ENCODE measurements around the gene ARHGEF40. TPM values are rescaled to one million over a fixed set of nuclear protein-coding genes. Genes with fewer than 3 reads are reported as not detected.
A peak's percentile ranks its signal among the peaks of the same experiment; 100 is the strongest.

Gene ARHGEF40
- total RNA-seq, 1 donor from 2014 or later, result 28.5 TPM

DNA sequence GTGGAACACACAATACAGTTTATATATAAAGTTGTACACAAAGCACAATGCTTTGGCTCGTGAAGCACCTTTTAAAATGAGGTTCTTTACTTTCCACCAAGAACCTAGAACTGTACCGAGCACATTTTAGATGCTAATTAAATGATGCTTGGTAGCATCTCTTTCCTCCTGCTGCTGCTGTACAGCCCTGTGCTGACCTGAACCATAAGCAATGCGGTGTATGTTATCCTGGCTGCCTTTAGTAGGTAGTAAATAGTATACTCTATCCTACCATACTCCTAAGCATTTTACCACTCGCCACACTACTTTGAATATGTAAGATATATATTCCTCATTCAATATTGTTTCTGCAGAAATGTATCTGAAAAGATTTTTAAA is 15.3 kb upstream of the ARHGEF40 start:
- Histone ChIP-seq H3K4me3 (no peak overlapping the region), H3K27ac (peak overlapping the region; percentile 14), H3K36me3 (no peaks in the 10 kb centered on the region), H3K4me1 (peaks cover 7% of the 10 kb centered on the region), H3K27me3 (ENCODE audit: low read depth) (no peaks in the 10 kb centered on the region), H3K9me3 (no peaks in the 10 kb centered on the region)
- no peak for ATAC-seq
- intact Hi-C loops (cut with DNase I), result no loop called here
- TF ChIP-seq, protein P1, sequence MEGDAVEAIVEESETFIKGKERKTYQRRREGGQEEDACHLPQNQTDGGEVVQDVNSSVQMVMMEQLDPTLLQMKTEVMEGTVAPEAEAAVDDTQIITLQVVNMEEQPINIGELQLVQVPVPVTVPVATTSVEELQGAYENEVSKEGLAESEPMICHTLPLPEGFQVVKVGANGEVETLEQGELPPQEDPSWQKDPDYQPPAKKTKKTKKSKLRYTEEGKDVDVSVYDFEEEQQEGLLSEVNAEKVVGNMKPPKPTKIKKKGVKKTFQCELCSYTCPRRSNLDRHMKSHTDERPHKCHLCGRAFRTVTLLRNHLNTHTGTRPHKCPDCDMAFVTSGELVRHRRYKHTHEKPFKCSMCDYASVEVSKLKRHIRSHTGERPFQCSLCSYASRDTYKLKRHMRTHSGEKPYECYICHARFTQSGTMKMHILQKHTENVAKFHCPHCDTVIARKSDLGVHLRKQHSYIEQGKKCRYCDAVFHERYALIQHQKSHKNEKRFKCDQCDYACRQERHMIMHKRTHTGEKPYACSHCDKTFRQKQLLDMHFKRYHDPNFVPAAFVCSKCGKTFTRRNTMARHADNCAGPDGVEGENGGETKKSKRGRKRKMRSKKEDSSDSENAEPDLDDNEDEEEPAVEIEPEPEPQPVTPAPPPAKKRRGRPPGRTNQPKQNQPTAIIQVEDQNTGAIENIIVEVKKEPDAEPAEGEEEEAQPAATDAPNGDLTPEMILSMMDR (IDR thresholded peaks at IDR 0.05), result no peak
- DNase-seq, result no peak

DNA sequence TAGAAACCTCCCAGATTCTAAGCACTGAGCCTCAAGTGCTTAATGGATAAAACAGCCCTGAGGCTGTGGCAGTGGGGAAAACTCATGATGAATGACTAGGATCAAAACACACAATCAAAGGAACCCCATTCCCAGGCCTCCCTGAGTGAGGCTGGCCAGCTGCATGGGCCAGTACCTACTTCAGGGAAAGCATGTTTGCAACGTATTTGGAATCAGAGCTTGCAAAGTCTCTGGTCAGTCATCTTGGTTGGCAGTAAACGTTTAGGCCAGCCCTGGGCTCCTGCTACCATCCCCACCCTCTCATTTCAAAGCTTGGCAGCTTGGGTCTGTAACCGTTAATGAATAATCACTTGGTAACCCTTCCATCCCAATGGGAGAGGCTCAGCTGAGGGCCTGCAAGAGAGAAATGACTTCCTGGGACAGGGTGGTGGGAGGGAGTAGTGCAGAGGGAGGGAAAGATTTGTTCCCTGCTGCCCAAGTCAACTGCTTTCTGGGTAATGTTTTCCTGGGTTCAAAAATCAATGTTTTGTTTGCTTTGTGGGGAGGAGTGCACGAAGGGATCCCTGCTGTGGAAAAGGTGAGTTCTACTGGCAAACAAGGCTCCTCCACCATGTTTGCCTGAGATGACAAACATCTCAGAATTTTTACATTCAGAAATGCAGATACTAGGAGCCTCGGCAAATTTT is 14.5 kb upstream of the ARHGEF40 start:
- H3K4me1 ChIP-seq, result peaks cover 7% of the 10 kb centered on the region
- intact Hi-C loops (cut with DNase I), result no loop called here
- DNase-seq, result no peak
- ATAC-seq, result no peak
- no peak overlapping the region for H3K4me3 ChIP-seq
- H3K27ac ChIP-seq, result no peak overlapping the region
- no peaks in the 10 kb centered on the region for H3K27me3 ChIP-seq (ENCODE audit: low read depth)
- TF ChIP-seq, protein P1 (IDR thresholded peaks at IDR 0.05), result no peak
- H3K9me3 ChIP-seq, result no peaks in the 10 kb centered on the region
- H3K36me3 ChIP-seq, result no peaks in the 10 kb centered on the region

DNA sequence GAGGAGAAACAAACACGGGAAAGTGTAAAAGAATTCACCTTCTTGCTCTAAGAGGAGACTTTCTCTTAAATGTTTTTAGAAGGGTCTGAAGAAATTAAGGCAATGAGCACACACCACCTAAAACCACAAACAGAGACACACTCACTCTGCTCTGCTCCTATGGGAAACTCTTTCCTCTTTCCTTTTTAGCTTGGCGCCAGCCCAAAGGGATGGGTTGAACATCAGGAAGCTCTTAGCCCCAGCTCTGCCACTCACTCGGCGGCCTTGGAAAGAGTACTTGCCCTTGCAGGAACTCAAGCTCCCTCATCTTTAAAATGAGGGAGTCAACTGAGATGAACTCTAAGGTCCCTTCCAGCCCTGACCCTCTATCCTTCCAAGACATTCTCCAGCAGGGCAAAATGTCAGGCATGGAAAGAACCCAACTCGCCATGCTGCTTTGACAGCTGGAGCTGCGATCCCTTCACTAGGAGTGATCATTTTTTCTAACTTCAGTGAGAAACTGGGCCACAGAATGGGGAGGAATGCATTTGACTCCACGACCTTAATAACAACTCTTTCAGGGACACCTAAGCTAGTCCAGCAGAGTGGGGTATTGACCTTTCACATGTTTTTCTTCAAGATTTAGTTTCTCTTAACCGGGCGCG is 13.5 kb upstream of the ARHGEF40 start:
- DNase-seq, result no peak
- Histone ChIP-seq H3K36me3 (no peaks in the 10 kb centered on the region), H3K27ac (no peak overlapping the region), H3K27me3 (ENCODE audit: low read depth) (no peaks in the 10 kb centered on the region), H3K4me3 (no peak overlapping the region), H3K4me1 (peaks cover 7% of the 10 kb centered on the region), H3K9me3 (no peaks in the 10 kb centered on the region)
- intact Hi-C loops (cut with DNase I), result no loop called here
- TF ChIP-seq, protein P1 (IDR thresholded peaks at IDR 0.05), result no peak
- ATAC-seq, result no peak

DNA sequence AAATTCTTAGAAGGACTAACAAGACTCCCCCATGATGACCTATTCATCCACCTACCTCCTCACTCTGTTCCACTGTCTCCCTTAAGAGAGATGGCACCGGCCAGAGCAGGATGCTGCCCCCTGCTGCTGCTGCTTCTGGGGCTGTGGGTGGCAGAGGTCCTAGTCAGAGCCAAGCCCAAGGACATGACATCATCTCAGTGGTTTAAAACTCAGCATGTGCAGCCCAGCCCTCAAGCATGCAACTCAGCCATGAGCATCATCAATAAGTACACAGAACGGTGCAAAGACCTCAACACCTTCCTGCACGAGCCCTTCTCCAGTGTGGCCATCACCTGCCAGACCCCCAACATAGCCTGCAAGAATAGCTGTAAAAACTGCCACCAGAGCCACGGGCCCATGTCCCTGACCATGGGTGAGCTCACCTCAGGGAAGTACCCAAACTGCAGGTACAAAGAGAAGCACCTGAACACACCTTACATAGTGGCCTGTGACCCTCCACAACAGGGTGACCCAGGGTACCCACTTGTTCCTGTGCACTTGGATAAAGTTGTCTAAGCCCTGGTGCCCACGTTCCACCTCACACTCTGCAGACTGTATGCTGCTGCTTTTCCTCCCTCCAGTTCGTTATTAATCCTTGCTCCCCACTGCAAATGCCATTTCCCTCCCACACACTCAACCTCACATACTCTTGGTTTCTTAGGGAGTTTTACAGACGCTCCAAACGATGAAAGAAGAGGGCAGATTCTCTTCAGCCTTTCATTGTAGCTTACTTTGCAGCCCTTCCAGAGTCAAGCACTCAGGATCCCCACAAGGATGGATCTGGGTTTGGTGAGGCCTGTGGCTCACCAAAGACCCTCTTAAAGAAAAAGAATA is 12.1 kb upstream of the ARHGEF40 start, which contains the start of gene RNASE8:
TSS of gene RNASE8 (plus strand) at position 20 of the 873 bp plus-strand sequence. CDS start at position 91, 71 bp downstream.
- TF ChIP-seq, protein P1 (IDR thresholded peaks at IDR 0.05), result no peak
- no peaks in the 10 kb centered on the region for H3K27me3 ChIP-seq (ENCODE audit: low read depth)
- no peak within 1 kb of the TSS for H3K27ac ChIP-seq
- H3K36me3 ChIP-seq, result no peaks in the 10 kb centered on the region
- H3K9me3 ChIP-seq, result no peaks in the 10 kb centered on the region
- H3K4me1 ChIP-seq, result peaks cover 7% of the 10 kb centered on the region
- H3K4me3 ChIP-seq, result no peak within 1 kb of the TSS
- intact Hi-C loops (cut with DNase I), result no loop called here
- DNase-seq (no peak), ATAC-seq (no peak)

- ATAC-seq, result no peak
- no peaks in the 10 kb centered on the region for H3K9me3 ChIP-seq
- H3K36me3 ChIP-seq, result no peaks in the 10 kb centered on the region
- H3K4me1 ChIP-seq, result peaks cover 7% of the 10 kb centered on the region
- no peaks in the 10 kb centered on the region for H3K27me3 ChIP-seq (ENCODE audit: low read depth)
- H3K27ac ChIP-seq, result no peak overlapping the region
- no peak overlapping the region for H3K4me3 ChIP-seq
- no peak for DNase-seq
- TF ChIP-seq, protein P1 (IDR thresholded peaks at IDR 0.05), result no peak
- intact Hi-C loops (cut with DNase I), result no loop called here
These were observed 11.2 kb upstream of the ARHGEF40 start for GRCh38 chr14:21058903-21059302.
